SKM-1 treated with dmso at 0.1 percent for 144 hours (cell line): ENCODE data around the gene CERS6.
"Not testable (repeated sequence)": the region's sequence is repeated elsewhere in the genome, so short reads cannot be mapped to it uniquely, and the experiment has no call there.

Experiments
- DNase-seq: peaks from one replicate; lab custom pipeline; 2025; ENCODE audit not compliant: unreplicated experiment; lab: John Stamatoyannopoulos, UW

CERS6 gene

GRCh38 chr2:168662651-168663208 is 206.7 kb downstream of the CERS6 start:
- DNase-seq: no peak

GRCh38 chr2:168663993-168664392 is 207.9 kb downstream of the CERS6 start:
- DNase-seq: no peak

DNA sequence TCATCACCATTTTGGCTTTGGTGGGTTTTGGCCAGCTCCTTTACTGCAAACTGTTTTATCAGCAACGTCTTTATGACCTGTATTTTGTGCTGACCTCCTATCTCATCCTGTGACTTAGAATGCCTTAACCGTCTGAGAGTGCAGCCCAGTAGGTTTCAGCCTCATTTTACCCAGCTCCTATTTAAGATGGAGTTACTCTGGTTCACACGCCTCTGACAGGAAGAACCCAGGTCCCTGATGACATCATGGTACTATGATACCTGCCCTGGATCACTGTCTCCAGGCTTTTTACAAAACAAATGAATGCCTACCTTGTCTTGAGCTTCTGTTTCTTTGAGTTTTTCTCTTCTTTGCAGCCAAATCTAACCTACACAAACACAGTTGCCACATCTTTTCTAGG is 208.6 kb downstream of the CERS6 start:
- not testable (repeated sequence) for DNase-seq

GRCh38 chr2:168666339-168666738 is 210.3 kb downstream of the CERS6 start:
- DNase-seq: no peak

DNA sequence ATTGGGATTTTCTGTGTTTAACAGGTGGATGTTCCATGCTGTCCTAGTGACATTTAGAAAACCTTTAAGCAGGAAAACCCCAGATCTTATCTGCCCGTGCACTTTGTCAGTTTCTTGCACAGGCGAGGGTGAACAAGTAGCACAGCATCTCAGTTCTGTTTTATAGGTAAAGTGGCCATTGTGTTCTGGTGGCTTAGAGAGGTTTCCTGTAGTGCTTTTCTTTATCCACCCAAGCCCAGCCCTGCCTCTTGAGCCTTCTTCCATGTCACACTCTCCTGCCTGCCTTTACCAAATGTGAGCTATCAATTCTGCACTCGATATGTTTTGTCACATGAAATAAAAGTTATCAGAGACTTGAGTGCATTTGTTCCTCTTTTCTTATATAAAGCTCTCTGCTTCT is 211.1 kb downstream of the CERS6 start:
- no peak for DNase-seq

DNA sequence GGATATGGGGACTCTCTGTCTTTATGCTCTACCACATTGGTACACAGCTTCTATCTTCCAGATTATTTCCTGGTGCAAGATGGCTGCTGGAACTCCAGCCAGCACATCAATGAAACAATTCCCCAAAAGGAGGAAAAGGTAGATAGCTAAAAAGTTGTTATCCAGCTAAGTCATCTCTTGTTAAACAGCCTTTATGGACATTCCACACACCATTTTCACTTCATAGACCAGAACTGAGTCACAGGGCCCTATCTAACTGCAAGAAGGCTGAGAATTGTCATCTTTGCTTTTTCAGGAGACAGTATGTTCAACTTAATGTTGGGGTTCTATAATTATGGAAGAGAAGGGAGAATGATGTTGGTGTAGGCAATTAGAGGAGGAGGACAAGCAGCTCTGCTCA is 213.1 kb downstream of the CERS6 start:
- DNase-seq: no peak

DNA sequence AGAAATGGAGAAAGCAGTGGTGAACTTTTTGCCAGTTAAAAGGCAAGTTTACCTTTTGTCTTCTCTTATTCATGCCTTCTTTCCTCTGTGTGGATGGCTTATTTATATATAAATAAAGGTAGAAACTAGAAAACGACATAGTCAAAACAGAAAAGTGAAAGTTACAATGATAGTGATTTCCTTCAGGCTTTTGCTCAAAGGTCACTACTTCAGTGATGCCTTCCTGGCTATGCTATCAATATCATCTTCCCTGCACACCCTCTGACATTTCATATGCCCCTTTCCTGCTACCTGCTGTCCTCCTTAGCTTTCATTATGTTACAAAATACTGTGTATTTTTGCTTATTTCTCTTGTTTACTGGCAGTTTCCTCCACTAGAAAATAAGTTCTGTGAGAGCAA is 214.4 kb downstream of the CERS6 start:
- no peak for DNase-seq

GRCh38 chr2:168671932-168672331 is 215.9 kb downstream of the CERS6 start:
- no peak for DNase-seq

- DNase-seq: no peak
Measured at GRCh38 chr2:168673265-168674189, 217.5 kb downstream of the CERS6 start.

GRCh38 chr2:168678153-168678853 is 222.2 kb downstream of the CERS6 start:
- no peak for DNase-seq

DNA sequence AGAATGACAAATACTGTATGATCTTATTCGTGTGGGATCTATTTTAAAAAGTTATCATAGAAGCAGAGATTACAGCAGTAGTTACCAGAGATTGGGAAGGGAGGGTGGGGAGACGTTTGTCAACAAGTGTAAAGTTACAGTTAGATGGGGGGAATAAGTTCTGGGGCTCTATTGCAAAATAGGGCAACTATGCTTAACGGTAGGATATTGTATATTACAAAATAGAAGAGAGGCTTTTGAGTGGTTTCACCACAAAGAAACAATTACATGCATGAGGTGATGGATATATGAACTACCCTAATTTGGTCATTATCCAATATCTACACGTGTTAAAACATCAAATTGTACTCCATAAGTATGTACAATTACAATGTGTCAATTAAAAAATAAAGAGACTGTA is 223.0 kb downstream of the CERS6 start:
- no peak for DNase-seq

DNA sequence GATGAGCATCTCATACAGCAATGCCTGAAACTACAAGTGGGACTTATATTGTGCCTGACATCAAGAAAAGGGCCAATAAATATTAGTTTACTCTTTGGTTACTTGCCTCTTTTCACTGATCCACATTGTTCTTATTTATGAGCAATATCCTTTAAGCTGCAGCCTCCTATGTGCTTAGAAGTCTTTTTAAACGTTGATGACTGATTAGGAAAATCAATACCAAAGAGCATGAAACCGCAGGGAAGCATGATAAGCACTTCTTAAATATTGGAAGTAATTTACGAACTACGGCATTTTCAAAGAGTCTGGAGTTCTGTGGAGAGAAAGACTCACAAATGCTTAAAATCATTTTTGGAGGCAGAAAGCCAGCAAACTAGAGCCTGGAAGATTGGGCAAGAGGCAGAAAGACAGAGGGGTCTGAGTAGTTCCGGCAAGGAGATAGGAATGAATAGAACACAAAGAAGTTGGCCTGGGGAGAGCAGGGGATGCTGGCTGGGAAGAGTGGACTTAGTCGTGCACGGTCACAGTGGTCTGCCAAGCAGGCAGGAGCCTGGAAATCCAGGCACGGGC is 223.8 kb downstream of the CERS6 start:
- DNase-seq: no peak

GRCh38 chr2:168683996-168684395 is 227.9 kb downstream of the CERS6 start:
- no peak for DNase-seq

GRCh38 chr2:168684921-168685599 is 229.0 kb downstream of the CERS6 start:
- no peak for DNase-seq

- no peak for DNase-seq
Measured at GRCh38 chr2:168685600-168686451, 229.8 kb downstream of the CERS6 start.

DNA sequence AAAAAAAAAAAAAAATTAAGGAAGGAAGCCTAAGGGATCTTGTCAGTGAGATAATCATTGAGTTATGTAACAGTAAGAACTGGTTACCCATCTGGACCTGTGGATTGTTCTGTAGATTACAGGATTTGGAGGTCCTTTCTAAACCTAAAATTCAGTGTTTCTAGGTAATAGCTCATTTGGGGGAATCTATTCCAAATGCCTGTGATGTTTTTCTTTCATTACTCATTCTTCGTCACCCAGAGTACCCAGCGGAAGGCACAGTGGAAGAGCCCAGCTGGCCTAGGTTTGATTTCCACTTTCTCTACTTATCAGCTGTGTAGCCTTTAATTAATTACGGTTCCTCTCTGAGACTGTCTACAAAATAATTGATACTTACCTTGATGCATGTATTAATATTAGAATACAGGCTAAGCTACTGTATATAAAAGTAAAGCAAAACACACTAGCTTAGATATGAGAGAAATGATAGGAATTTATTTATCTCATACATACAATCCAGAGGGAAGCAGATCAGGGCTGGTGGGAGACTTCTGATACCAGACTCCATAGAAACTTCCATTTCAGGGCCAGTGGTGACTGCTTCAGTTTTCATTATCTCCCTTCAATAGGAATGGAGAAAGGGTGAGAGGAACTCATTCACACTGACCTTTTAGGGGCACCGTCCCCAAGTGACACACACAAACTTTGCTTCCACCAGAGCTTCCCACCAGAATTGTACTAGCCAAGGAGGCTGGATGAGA is 230.6 kb downstream of the CERS6 start:
- no peak for DNase-seq

- DNase-seq: no peak
Measured at GRCh38 chr2:168687314-168687713, 231.2 kb downstream of the CERS6 start.

DNA sequence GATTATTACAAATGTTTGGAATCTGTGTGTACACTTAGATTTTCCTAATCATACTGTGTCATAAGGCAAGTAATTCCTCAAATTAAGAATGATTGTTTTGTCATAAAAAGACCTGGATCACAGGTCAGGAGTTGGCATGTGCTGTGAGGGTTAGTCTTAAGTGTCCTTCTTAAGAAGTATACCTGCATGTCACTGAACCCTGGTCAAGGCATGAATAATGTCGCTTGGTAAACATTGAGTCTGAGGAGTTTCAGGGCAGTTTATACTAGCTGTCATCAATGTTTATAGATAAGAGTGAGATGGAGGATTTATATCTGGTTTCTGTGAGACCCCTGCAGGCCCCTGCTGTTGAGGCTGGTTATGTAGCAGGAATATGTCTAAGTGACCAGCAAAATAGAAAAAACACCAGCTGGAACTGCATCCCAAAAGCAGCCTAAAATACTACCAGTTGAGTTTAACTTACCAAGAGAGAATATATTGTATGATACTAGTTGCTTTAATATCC is 234.4 kb downstream of the CERS6 start:
- no peak for DNase-seq

DNA sequence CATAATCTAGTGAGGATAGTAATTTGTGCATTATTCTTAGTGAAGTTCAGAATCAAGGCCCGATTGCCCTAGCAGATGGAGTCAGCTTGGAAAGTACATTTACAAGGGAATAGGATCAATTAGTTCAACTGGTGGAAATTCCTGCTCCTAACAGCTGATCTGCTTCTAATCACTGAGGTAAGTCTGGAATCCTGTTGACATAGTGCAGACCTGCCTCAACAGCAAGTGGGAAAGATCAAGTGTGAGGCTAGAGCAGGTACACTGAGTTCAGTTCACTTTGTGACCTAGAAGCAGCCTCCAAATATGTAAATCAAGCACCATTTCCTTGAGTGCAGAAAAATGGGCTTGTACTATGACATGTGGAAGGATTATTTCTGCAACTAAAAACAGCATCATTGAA is 235.1 kb downstream of the CERS6 start:
- no peak for DNase-seq
